ENCODE data around the gene MTHFR.

DNA sequence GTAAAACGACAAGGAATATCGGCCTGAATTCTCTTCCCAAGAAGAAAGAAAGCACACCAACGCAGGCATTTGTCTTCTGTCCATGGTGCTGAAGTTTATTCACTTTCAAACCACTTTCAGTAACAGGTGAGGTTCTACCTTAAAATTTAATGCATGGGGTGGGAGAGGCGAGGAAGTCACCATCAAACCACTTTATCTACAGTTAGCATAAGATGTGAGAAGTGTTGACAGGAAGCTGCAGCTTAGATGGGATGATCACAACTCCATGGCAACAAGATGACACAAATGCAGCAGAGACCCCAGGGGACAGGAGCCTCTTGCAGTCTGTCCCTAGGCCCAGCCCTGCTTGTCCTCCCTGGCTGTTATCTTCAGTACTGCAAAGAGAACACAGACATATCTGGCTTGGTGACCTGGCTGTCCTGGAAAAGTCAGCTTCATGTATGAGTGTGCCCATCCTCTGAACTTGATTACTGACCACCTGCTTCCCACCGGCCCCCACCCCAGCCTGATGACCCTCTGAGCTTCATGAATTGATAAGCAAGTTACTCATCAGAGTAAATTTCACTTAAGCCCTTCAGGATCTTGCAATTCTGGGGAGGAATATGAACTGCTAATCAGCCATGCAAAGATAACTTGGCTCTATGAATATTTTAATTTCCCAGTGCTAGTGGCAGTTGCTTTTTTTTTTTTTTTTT is 40.0 kb upstream of the MTHFR start:
- TF ChIP-seq, protein P1, sequence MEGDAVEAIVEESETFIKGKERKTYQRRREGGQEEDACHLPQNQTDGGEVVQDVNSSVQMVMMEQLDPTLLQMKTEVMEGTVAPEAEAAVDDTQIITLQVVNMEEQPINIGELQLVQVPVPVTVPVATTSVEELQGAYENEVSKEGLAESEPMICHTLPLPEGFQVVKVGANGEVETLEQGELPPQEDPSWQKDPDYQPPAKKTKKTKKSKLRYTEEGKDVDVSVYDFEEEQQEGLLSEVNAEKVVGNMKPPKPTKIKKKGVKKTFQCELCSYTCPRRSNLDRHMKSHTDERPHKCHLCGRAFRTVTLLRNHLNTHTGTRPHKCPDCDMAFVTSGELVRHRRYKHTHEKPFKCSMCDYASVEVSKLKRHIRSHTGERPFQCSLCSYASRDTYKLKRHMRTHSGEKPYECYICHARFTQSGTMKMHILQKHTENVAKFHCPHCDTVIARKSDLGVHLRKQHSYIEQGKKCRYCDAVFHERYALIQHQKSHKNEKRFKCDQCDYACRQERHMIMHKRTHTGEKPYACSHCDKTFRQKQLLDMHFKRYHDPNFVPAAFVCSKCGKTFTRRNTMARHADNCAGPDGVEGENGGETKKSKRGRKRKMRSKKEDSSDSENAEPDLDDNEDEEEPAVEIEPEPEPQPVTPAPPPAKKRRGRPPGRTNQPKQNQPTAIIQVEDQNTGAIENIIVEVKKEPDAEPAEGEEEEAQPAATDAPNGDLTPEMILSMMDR (IDR thresholded peaks at IDR 0.05; ENCODE audit: poor library complexity, severe bottlenecking) = peak; percentile 69
- TF ChIP-seq EZH2 (IDR thresholded peaks at IDR 0.05; ENCODE audit: borderline replicate concordance, insufficient read depth, low read length, poor library complexity, severe bottlenecking) = no peak
- TF ChIP-seq POLR2AphosphoS5 (IDR thresholded peaks at IDR 0.05) = peak; percentile 55

Data from neural cell (in vitro differentiated cells).